DND-41 (cell line): ENCODE data around the gene SLC24A3.

Source experiments
- EZH2 ChIP-seq: IDR thresholded peaks from 3 replicates; pipeline ENCODE4 v1.6.1; 2012; ENCODE audit warnings: borderline replicate concordance, low read depth, mild to moderate bottlenecking, moderate library complexity, low read length, inconsistent platforms; ENCODE audit not compliant: severe bottlenecking
- TF ChIP-seq, protein P1 (sequence below): IDR thresholded peaks from 2 replicates; pipeline ENCODE4 v1.5.1; 2012; ENCODE audit warnings: borderline replicate concordance, low read length, moderate library complexity, mild to moderate bottlenecking; ENCODE audit not compliant: poor library complexity, severe bottlenecking; ENCODE audit errors: extremely low read depth

GRCh38 chr20:19310541-19310940 lies 98.1 kb downstream of the SLC24A3 start:
- TF ChIP-seq, protein P1, sequence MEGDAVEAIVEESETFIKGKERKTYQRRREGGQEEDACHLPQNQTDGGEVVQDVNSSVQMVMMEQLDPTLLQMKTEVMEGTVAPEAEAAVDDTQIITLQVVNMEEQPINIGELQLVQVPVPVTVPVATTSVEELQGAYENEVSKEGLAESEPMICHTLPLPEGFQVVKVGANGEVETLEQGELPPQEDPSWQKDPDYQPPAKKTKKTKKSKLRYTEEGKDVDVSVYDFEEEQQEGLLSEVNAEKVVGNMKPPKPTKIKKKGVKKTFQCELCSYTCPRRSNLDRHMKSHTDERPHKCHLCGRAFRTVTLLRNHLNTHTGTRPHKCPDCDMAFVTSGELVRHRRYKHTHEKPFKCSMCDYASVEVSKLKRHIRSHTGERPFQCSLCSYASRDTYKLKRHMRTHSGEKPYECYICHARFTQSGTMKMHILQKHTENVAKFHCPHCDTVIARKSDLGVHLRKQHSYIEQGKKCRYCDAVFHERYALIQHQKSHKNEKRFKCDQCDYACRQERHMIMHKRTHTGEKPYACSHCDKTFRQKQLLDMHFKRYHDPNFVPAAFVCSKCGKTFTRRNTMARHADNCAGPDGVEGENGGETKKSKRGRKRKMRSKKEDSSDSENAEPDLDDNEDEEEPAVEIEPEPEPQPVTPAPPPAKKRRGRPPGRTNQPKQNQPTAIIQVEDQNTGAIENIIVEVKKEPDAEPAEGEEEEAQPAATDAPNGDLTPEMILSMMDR, result no peak
- TF ChIP-seq EZH2, result no peak
